HG03135 (cell line): ENCODE data around the gene DHX32.

Experiments
- ATAC-seq: cut with Tn5 transposase; IDR thresholded peaks from one replicate; pipeline ENCODE4 v1.9.1; 2021; ENCODE audit warnings: mild to moderate bottlenecking, moderate library complexity; ENCODE audit not compliant: unreplicated experiment

DHX32 gene

DNA sequence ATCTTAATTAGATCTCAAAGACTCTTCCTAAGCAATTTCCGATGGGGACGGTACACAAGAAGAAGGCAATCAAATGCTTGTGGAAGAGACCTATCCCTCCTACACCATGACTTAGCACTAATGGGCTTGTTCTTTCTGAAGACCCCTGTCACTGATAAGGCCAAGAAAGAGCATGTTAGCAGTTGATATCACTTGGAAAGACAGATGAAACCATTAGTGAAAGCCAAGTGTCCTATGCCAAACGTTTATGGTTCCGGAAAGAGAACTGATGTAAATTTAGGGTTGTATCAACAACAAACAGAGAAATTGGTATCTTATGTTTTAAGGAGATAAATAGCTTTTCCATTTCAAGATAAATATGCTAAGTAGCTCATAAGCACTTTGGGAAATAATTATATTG, 64.5 kb downstream of the DHX32 start:
- no peak for ATAC-seq

DNA sequence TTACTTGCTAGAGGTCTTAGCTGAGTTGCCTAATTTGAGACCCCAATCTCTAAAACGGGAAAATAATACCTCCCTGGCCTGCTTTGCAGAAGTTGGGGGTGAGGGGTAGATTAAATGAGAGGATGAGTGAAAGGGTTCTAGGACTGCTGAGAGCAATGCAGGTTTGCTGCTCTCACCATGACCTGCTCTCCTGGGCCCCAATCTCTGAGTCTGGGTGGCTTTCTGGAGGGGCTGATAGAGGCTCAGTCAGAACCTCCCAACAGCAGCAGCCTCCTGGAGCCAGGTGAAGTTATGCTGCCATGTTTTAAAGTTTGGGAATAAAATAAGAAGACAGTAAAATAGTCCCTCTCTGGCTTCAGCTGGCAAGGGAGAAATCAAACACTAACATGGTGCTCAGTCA, 65.3 kb downstream of the DHX32 start:
- ATAC-seq, result no peak

DNA sequence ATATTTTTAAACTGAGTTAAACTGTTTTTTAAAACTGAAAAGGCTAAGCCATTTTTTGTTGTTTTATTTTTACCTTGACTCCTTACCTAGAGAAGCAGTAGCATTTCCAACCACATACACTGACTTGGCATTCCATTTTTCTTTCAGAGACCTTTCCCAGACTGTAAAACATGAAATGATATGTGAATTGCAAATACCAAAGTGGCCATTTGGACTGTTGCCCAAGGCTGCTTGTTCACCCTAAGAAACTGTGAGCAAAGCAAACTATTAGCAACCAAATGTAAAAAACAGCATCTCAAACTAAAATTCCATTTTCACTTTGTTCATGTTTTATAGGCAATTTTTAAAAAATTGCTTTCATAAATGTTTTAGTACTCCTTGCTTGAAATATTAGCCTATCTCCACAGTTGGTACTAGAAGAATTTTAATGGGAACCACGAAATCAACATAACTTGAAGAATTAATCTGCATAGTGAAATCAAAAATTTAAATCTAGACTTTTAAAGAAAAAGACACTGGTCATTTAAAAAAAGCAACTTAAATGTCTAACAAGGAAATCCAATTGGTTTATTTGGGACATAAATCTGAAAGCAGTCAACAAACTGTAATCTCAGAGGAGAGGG, 68.9 kb downstream of the DHX32 start:
- no peak for ATAC-seq

DNA sequence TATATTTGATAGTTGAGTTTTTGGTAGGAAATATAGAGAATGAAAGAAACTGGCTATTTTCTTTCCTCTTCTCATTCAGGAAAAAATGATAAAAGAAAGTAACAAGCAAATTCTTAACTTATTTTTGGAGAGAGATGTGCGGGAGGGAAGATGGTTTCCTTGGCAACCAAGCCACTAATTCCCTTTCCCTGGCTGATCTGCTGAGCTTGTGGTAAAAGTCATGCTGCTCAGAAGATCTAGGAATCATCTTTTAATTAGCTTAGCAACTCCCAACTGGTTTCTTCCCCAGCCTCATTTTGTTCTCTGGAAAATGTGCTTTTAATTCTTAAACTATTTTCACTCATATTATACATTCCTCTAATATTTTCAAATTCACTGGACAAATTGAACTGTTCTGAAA, 69.8 kb downstream of the DHX32 start:
- no peak for ATAC-seq

DNA sequence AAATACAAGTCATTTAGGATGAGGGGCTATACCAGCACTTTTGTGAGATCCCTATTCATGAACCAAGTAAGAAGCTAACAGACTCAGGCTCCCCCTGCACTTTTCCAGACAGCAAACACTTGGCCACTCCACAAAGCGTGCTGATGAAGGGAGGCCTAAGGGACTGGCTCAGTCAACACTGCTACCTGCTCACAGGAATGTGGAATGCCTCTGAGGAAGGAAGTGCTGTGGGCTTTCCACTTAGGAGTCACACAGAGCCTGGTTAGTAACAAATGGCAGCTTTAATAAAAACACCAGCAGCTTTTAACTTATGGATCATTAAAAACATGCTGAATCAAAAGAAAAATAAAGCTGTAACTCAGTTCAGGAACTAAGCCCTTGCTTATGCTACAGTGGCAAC, 73.0 kb downstream of the DHX32 start:
- ATAC-seq, result no peak

DNA sequence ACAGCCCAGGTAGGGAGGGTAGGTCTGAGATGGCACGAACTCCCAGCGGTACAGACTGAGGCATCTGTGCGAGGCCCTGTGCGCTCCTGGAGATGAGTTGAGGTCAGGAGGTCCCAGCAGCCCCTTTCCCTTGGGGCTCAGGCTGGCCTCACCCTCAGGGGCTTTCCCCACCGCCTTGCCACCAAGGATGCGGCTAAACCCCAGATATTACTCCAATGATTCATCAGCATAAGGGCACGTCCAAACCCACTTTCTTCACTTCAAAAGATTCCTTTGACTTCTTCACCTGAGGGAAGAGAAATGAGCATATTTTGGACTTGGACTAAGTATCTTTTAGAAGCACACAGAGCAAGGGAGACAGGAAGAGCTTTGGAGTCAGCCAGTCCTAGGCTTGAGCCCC, 78.4 kb downstream of the DHX32 start:
- no peak for ATAC-seq

DNA sequence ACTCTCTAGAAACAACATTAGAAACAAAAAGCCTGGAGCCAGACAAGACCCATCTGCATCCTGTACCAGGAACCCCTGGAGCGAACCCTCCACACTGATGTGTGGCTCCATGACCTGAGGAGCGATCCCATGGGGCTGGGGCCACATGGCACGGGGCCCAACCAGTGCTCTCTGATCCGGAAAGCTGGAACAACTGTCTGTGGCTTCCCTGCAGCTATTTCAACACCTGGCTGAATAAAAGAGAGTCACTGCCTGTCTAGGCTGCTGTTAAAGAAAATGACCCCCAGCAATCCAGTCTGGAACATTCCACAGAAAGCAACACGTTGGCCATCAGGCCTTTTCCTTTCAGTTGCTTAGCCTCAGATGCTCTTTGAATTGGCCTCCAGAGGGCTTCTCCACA, 79.0 kb downstream of the DHX32 start:
- ATAC-seq, result no peak

DNA sequence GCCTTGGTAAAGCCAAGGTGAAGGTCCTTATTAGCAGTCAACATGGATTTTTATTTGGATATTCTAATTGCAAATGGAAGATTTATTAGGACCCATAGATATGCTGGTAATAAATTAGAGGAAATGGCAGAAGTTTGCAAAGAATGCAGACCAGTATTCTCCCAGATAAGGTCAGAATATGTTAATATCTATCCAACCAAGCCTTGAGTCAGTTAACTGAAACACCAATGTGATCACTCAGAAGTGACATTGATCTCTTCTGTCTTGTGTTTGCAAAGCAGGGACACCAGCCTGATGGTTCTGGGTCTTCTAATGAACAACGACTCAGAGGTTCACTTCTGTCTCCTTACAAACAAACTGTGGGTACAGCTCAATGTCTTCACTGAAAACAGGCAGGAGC, 79.5 kb downstream of the DHX32 start:
- ATAC-seq, result no peak

DNA sequence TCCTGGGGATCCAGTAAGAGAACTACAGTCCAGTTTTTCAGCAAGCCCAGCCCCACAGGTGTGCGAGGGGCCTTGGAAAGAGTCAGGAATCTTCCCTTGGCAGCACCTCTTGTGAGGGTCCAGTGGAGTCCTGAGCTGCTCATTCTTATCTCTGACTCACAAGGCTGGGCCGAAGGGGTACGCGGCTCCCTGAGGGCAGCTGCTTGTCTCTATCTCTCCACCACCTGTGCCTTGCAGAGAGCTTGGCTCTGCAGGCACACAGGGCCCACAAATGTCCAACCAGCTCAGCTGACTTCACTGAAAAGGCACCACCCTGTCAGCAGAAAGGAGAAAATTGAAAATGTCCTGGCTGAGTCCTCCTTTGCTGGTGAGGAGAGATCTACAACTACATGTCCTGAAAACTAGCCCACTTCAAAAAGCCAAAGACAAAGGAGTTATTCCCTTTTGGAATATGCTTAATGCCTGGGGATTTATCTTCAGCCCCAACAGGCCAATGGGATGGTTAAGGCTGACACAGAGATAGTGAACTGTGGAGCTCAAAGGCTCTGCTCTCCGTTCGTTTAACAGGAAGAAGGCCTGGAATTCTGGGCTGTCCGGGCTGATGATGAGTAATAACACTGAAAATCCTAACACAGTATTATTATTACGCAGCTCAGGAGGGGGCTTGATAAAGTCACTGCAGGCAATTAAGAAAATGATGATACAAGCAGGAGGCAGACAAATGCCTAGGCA, 81.5 kb downstream of the DHX32 start:
- ATAC-seq, result no peak

DNA sequence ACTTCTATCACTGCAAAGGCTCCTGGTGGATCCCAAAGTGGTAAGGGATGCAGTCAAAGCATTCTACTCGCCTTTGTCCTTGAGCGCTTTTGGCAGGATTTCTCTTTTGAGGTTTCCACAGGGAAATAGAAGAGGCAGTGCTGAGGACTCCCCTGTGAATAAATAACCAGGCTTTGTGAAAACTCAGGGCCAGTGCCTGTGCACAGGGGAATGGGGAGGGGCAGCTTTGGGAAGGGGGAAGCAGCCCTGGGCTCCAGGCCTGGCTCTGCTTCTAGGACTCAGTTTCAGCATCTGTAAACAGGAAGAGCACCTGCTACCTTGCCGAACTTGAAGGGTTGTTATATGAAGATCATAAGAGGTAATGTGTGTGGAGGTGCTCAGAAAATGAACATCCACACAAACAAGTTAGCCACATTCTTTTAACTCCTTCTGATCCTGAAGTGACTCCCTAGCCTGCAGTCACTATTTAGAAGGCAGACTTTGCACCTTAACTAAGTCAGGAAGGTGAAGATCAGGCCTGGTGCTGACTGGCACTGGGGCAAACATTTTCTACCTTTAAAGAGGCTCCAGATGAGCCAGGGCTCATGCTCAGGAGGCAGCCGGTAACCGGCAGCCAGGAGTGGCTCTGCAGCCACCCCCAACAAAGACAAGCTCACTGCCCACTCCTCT, 83.0 kb downstream of the DHX32 start:
- no peak for ATAC-seq

DNA sequence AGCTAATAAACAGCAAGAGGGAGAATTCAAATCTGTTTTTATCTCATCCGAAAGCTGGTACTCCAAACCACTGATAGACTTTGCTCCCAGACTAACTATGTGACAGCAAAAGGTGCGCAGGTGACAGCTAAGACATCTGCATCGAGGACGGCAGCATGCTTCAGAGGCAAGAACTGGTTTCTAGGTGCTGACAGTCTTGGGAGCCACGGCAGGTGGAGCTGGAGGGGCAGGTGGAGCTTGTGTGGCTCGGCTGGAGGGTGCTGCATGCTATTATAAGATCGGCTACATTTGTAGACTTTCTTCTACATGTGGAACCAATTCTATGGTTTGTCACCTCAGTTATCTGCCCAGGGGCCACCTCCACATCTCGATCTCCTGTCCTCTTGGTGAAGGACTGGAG, 83.7 kb downstream of the DHX32 start:
- no peak for ATAC-seq

DNA sequence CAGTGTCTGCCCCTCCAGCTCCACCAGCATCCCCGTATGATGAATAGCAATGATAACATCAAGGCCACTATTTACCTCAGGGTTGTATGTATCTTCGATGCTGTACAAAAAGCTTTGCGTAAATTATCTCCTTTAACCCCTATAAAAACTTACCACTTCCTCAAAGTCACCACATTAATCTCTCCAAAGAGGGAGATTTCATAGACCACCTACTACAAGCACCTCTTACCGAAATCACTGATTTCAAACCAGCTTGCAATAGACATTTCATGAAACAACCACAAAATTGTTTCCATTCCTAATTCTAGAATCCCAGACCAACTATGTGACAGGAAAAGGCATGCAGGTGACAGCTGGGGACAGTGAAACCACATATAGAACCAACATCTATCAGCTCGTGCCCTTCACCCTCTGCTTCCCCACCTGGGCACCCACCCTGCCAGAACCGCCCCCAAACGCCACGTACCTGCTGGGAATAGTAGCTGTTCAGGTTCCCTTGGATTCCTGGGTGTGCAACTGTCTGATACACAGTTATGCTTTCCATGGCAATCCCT, 85.4 kb downstream of the DHX32 start:
- no peak for ATAC-seq

DNA sequence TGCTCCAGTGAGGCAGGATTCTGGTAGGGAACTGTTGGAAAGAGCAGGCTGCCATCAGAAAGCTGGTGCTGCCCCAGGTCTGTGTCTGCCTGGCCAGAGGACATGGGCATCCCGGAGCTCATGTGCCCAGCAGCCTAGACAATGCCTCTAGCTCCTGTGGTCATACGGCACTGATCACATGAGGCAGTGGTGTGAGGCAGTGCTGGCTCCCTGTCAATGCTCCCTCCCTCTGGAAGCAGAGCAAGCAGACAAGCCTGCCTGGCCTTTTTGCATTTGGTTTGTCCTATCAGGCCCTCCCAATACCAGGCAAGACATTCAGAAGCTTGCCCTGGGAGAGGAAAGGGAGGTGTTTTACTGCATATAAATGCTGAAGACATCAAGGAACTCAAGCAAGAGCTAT, 86.0 kb downstream of the DHX32 start:
- no peak for ATAC-seq

DNA sequence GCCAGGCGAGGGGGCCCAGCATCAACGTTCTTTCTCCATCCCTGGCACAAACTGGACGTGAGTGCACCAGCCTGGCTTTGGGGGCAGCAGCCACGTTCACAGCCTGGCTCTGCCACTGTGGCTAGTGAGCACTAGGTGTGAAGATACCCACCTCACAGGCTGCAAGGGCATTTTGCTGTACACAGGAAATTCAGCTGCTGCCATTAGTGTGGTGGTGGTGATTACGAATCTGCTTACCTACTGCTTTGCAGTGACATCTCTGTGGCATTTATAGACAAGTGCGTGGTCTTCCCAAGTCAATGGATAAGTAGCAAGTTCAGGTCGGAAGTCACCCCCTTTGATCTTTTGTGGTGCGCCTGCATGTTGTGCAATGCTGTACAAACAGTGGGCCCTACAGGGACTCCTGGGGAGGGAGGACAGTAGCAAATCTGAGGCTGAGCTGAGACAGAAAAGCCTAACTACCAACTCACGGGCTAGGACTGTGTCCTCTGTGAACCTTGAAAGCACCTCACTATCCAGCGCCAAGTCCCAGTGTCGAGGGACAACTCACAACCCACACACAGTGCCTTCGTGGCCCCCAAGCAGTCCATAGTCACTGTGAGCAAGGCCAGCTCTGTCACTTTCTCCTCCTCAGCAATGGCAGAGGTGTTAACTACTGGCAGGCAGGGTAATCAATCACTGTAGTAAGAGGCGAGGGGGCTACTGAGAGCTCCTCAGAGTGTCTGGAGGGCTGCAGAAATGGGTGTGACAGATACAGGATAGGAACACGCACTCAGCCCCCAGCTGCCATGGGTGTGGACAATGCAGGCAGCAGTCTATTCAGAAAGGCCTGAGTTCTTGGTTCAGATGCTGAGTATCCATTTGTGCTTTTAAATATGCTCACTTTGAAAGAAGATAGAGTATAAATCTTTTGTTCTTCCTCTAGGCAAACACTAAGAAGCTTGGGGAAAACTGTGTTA, 88.5 kb downstream of the DHX32 start:
- no peak for ATAC-seq

DNA sequence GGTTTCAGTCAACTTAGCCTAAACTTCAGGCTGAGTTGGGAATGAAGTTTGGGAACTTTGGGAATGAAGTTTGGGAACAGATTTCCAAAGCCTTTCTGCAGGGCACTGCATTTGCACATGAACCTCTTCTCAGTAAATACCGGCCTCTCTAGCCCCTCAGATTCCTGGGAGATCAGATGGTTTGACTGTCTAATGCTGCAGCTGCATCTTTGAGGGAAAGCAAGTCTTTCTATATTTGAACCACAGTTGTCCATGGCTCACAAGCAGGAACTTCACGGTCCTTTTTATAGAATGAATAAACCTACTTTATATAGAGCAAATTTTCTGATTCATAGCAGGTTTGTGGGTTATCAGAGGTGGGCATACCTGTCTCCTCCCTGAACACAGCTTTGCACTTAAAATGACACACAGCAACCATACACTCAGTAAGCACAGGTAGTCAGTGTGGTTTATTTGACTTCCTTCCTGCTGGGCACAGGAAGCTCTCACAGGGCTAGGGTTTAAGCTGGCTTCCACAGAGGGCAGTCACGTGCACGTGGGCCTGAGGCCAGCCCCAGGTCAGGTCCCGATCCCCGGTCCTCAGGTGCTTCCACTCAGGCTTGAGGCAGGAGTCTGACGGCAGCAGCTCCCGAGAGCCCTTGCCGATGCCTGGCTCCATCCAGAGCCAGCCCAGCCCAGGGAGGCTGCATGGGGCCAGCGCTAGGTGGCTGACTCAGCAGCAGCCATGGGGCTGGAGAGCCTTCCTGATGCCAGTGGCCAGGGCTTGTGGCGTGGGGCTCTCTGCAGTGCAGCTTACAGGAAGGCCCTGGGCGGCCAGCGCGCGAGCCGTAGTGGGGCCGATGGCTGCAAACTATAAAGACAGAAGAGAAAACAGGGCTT, 92.7 kb downstream of the DHX32 start:
- ATAC-seq, result no peak
